ENCODE results near the gene FAM135A. TPM values are rescaled to one million over a fixed set of nuclear protein-coding genes. Genes with fewer than 3 reads are reported as not detected.

Gene FAM135A
- total and polyA plus RNA-seq, 9 of the 15 experiments (the other 6 are each of a cell fraction or from before 2014, with no cell fraction given) = 7.4 to 32.9 (median 19.2) TPM

- TF ChIP-seq MXD1 (CRISPR knock-in tag; IDR thresholded peaks at IDR 0.05; ENCODE audit: borderline replicate concordance, poor library complexity, severe bottlenecking) (peak; percentile 67), ASH1L (IDR thresholded peaks at IDR 0.05; ENCODE audit: borderline replicate concordance, low read depth, partially characterized antibody) (peak; percentile 77), MEF2A (IDR thresholded peaks at IDR 0.05; ENCODE audit: control insufficient read depth, low read depth, low read length) (peak; percentile 44; the same call in 1 of the 2 replicates), CTCF (IDR thresholded peaks at IDR 0.05 in 2 of 3, conservative IDR thresholded peaks at IDR 0.05 in 1 of 3; ENCODE audit: insufficient read depth in 2 of 3, low read depth in 1 of 3, low read length in 3 of 3) (peak; percentile 11 to 43 (median 37); a peak in 4 of 6 replicates), ZNF318 (IDR thresholded peaks at IDR 0.05; ENCODE audit: borderline replicate concordance in 1 of 2, low read depth in 1 of 2) (peak in 1 of 2 experiments; percentile 79; a peak in 2 of 4 replicates), IRF1 (CRISPR knock-in tag; IDR thresholded peaks at IDR 0.05; ENCODE audit: borderline replicate concordance) (no peak), ZNF785 (CRISPR knock-in tag; IDR thresholded peaks at IDR 0.05) (no peak), SRF (CRISPR knock-in tag; IDR thresholded peaks at IDR 0.05) (peak; percentile 20 to 41; a peak in 1 of 4 replicates), HMGN3 (IDR thresholded peaks at IDR 0.05; ENCODE audit: borderline replicate concordance, extremely low read depth, insufficient read length, low read depth, low read length) (no peak), NCOA1 (IDR thresholded peaks at IDR 0.05; ENCODE audit: low read depth) (peak; percentile 88), FOXA1 (IDR thresholded peaks at IDR 0.05; ENCODE audit: borderline replicate concordance) (no peak), PRMT5 (CRISPR knock-in tag; IDR thresholded peaks at IDR 0.05) (no peak), ZNF253 (CRISPR knock-in tag; conservative IDR thresholded peaks at IDR 0.05) (no peak)
These were observed 18.6 kb upstream of the FAM135A start (continued) for GRCh38 chr6:70394518-70395300.
